Astrocyte (in vitro differentiated cells and primary cell): ENCODE measurements around the gene NCAPD3.

Source experiments
- CTCF ChIP-seq: IDR thresholded peaks from 2 replicates; pipeline ENCODE4 v1.5.1; 2011; ENCODE audit warnings: low read depth, mild to moderate bottlenecking, inconsistent platforms, low read length, moderate library complexity; ENCODE audit not compliant: insufficient read depth
- EZH2 ChIP-seq: IDR thresholded peaks from 2 replicates; pipeline ENCODE4 v1.6.1; 2012; ENCODE audit warnings: mild to moderate bottlenecking, low read length, inconsistent platforms; ENCODE audit not compliant: insufficient read depth

- TF ChIP-seq CTCF: no peak
- TF ChIP-seq EZH2: no peak
These were observed 71.1 kb downstream of the NCAPD3 start for GRCh38 chr11:134152696-134153095.
